K562 (cell line): ENCODE results near the gene FN1. TPM values are rescaled to one million over a fixed set of nuclear protein-coding genes. Genes with fewer than 3 reads are reported as not detected.

Source experiments
- ARNT ChIP-seq, 2 experiments: fragments of 450-650 bp; IDR thresholded peaks; 2 replicates each; pipeline ENCODE4 v1.6.1; 2016; ENCODE audit warnings: mild to moderate bottlenecking in 1 of 2
- BHLHE40 ChIP-seq: IDR thresholded peaks from 2 replicates; pipeline ENCODE4 v1.6.1; 2011; ENCODE audit warnings: low read length, improper control_type of control experiment
- BRD4 ChIP-seq: fragments of 200-600 bp; sonication (generic); IDR thresholded peaks from 2 replicates; pipeline ENCODE4 v1.6.1; 2017; ENCODE audit warnings: inconsistent platforms
- FUS ChIP-seq: fragments of 200-400 bp; formaldehyde crosslinking; optimal IDR thresholded peaks from 2 replicates; pipeline ENCODE3; 2017; ENCODE audit warnings: low read depth, low read length
- HCFC1 ChIP-seq: IDR thresholded peaks from 2 replicates; pipeline ENCODE4 v1.6.1; 2012; ENCODE audit warnings: low read depth, low read length, improper control_type of control experiment
- HNRNPL ChIP-seq: fragments of 200-400 bp; formaldehyde crosslinking; IDR thresholded peaks from 2 replicates; pipeline ENCODE4 v1.6.1; 2017; ENCODE audit warnings: low read depth, mild to moderate bottlenecking, low read length
- KDM5B ChIP-seq: fragments of 200-600 bp; sonication (generic); IDR thresholded peaks from 2 replicates; pipeline ENCODE4 v1.6.1; 2012; ENCODE audit warnings: low read depth, mild to moderate bottlenecking, moderate library complexity, low read length, control low read depth, inconsistent platforms; ENCODE audit not compliant: insufficient replicate concordance
- NR2C2 ChIP-seq, 2 experiments: fragments of 200-800 bp in 1 of 2; sonication (Bioruptor generic) in 1 of 2; sonication (generic) in 1 of 2; formaldehyde crosslinking in 1 of 2; IDR thresholded peaks; 2 replicates each; pipeline versions ENCODE4 v1.6.1 to v1.8.0; 2016 to 2022; ENCODE audit warnings: mild to moderate bottlenecking in 1 of 2, missing compliant biosample characterization in 1 of 2, missing genetic modification characterization in 1 of 2, missing genetic modification reagents in 1 of 2
- NR4A1 ChIP-seq, 2 experiments: fragments of 250-450 bp in 1 of 2; fragments of 450-650 bp in 1 of 2; sonication (Bioruptor Pico) in 1 of 2; IDR thresholded peaks; 2 replicates each; pipeline versions ENCODE4 v1.4.0 to v1.6.1; 2016 to 2020; ENCODE audit warnings: mild to moderate bottlenecking in 2 of 2, missing compliant biosample characterization in 1 of 2, missing genetic modification characterization in 1 of 2, moderate library complexity in 1 of 2
- PRDM10 ChIP-seq: fragments of 450-650 bp; IDR thresholded peaks from 2 replicates; pipeline ENCODE4 v1.6.1; 2018; ENCODE audit not compliant: partially characterized antibody
- RBM25 ChIP-seq: fragments of 200-400 bp; formaldehyde crosslinking; IDR thresholded peaks from 2 replicates; pipeline ENCODE4 v1.6.1; 2018; ENCODE audit warnings: low read length, low read depth, moderate library complexity; ENCODE audit not compliant: severe bottlenecking
- THRAP3 ChIP-seq: fragments of 450-650 bp; IDR thresholded peaks from 2 replicates; pipeline ENCODE4 v1.6.1; 2016; ENCODE audit warnings: mild to moderate bottlenecking, inconsistent platforms, borderline replicate concordance
- ZBTB17 ChIP-seq: fragments of 450-650 bp; formaldehyde crosslinking; IDR thresholded peaks from 2 replicates; pipeline ENCODE4 v1.4.0; 2020; ENCODE audit warnings: mild to moderate bottlenecking
- ZNF511 ChIP-seq: sonication (generic); formaldehyde crosslinking; IDR thresholded peaks from 2 replicates; pipeline ENCODE4 v1.8.0; 2022; ENCODE audit warnings: mild to moderate bottlenecking, missing genetic modification reagents
- ZNF583 ChIP-seq: fragments of 250-450 bp; sonication (Bioruptor Pico); IDR thresholded peaks from 2 replicates; pipeline ENCODE4 v1.4.0; 2020
- ZNF592 ChIP-seq: fragments of 450-650 bp; IDR thresholded peaks from 2 replicates; pipeline ENCODE4 v1.6.1; 2017; ENCODE audit warnings: antibody characterized with exemption, mild to moderate bottlenecking
- polyA plus RNA-seq, 8 experiments: library from polyadenylated mRNA; depleted of rRNA in 4 of 8; stranded (reverse) in 5 of 8; unstranded in 3 of 8; fragments of >200 nt; fragmentation: Nextera tagmentation in 2 of 8; fragmentation: Illumina TruSeq in 1 of 8; extraction: Ambion mirVana in 2 of 8; extraction: Trizol in 1 of 8; gene quantifications; 2 replicates each; pipeline versions ENCODE4 v1.2.1 to v1.2.3, GENCODE V29; 2011 to 2014; ENCODE audit warnings: inconsistent platforms in 1 of 8, missing spikeins in 1 of 8
- total RNA-seq, 7 experiments: library from RNA; depleted of rRNA in 6 of 7; stranded (reverse); fragments of >200 nt in 6 of 7; fragmentation: Illumina TruSeq in 2 of 7; extraction: Trizol in 2 of 7; gene quantifications; 2 replicates each; pipeline versions ENCODE4 v1.2.1 to v1.2.3, GENCODE V29; 2011 to 2021; ENCODE audit warnings: low replicate concordance in 1 of 7

Gene FN1
- total and polyA plus RNA-seq, 9 of the 15 experiments (the other 6 are each of a cell fraction or from before 2014, with no cell fraction given): 7.4 to 19.1 (median 11.2) TPM

GRCh38 chr2:215311625-215312396, 124.1 kb downstream of the FN1 start, which contains the start of gene ATIC (continued):
- TF ChIP-seq PRDM10 (no peak), NR4A1 (CRISPR knock-in tag; IDR thresholded peaks at IDR 0.05) (peak; percentile 78; the same call in 1 of the 2 replicates), NR4A1 (tag; IDR thresholded peaks at IDR 0.05) (no peak), HNRNPL (0 out of 2 replicates have a peak, but pooled peaks have one; percentile 73), BRD4 (peak; percentile 65; the same call in 1 of the 2 replicates), FUS (peak; percentile 52), BHLHE40 (peak; percentile 69), KDM5B (peak; percentile 63), ZNF583 (CRISPR knock-in tag) (peak; percentile 67; the same call in 1 of the 2 replicates), HCFC1 (peak; percentile 42), NR2C2 (CRISPR knock-in tag; IDR thresholded peaks at IDR 0.05) (no peak), NR2C2 (tag; IDR thresholded peaks at IDR 0.05) (peak; percentile 50; the same call in 1 of the 2 replicates), ARNT (IDR thresholded peaks at IDR 0.05) (0 out of 4 replicates have a peak, but pooled peaks of 1 of the 2 experiments have one; percentile 15), ZBTB17 (CRISPR knock-in tag) (0 out of 2 replicates have a peak, but pooled peaks have one; percentile 30), RBM25 (peak; percentile 51), ZNF592 (peak; percentile 94), ZNF511 (CRISPR knock-in tag) (peak; percentile 72; the same call in 1 of the 2 replicates), THRAP3 (no peak)
